ENCODE data around the gene MLYCD. TPM values are rescaled to one million over a fixed set of nuclear protein-coding genes. Genes with fewer than 3 reads are reported as not detected.

Gene MLYCD
- total RNA-seq, 2 experiments from 2014 or later, result 4.2 to 4.3 TPM

DNA sequence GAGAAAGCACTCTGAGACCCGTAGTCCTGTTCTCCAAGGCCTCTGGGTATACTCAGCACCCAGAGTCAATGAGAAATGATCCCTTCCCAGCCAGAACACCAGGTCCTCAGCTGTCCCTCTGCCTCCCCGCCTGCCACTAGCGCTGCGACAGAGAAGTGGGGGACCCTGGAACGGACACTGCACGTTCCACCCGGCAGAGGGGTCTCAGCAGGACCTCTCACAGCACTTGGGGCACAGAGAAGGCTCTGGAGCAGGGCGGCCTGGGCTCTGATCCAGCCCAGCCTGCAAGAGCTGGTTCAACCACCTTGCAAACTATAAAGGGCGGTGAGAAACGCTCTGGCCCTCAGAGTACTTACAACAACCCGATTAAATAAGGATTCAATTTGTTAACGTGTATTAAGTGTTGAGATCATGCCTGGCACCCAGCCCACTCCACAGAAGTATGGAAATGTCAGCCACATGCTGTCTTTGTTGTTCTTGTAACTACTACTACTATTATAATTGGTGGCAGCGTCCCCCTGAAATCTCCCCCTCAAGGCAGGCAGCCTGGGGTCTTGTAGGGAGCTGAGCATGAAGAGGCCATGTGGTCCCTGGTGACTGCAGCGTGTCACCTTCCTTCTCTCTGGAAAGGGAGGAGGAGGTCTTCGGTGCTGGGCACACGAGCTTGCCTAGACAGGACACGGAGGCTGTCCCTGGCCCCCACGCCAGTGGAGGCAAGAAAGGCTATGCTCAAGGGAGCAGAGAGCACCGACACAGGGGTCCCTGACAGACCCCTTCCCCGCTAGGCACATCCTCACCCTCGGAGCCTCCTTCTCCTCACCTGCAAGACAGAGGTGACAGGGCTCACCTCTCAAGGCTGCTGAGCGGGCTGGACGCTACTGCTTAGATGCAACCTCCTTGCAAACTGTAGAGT, 56.6 kb downstream of the MLYCD start:
- Mint-ChIP-seq H3K36me3 (ENCODE audit: low read depth) (no peaks in the 10 kb centered on the region), H3K27ac (no peak overlapping the region), H3K4me1 (ENCODE audit: low read depth) (peaks cover 11% of the 10 kb centered on the region), H3K9me3 (ENCODE audit: insufficient read depth) (no peaks in the 10 kb centered on the region), H3K4me3 (no peak overlapping the region), H3K27me3 (ENCODE audit: low read depth) (peaks cover 5% of the 10 kb centered on the region)
- DNase-seq (no peak), ATAC-seq (no peak)
- POLR2A ChIA-PET, result no interaction called here
- CTCF ChIA-PET, result interaction anchor here (0.8 to 4.4 kb wide), 4 partner anchors 103 to 231 kb away, joined by 3 to 32 read pairs (median 10); partner anchors contain the start of gene TAF1C

DNA sequence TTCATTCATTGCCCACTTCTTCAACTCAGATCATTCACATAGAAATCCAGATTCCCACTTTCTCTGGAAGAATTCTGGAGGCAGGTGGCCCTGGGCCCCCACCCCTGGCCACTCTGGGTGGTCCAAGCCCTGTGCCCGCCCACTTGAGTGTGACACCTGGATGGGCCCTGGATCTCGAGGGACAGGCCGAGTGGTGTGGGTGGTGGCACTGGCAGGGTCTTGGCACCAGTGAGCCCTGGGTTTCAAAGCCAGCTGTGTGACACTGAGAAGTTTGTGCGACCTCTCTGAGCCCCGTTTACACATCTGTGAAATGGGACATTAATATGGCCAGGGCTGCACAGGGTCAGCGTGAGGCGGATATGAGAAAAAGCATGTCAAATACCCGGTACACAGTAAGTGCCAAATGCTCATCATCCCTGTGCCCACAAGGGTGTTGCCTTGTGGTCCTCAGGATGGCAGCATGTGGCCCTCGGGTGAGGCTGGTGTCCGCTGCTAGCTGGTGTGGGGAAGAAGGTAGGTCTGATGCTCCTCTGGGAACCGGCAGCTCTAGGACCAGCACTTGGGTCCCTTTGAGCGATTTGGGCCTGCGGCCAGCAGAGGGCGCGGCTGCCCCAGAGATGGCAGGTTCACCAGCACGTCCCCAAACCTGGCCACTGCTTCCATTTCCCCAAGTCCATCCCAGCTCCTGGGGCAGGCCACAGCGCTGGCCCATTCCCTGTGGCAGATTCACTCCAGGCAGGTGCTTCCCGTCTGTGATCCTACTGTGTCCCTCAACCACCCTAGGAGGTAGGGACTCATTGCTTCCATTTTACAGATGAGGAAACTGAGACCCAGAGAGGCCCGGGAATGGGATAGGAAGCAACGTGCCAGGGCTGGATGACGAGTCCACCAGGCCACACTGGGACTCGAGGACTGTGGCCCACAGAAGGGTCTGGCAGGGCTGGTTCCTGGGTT, 57.7 kb downstream of the MLYCD start:
- ChIA-PET POLR2A (interaction anchor here (1.2 kb wide), 1 partner anchor 230 kb away, joined by 5 read pairs; the partner anchor contains the start of gene TAF1C), CTCF (interaction anchor here (0.8 to 4.4 kb wide), 11 partner anchors 20 to 231 kb away, joined by 3 to 32 read pairs (median 4); no protein-coding TSS in a partner anchor)
- Mint-ChIP-seq H3K36me3 (ENCODE audit: low read depth) (no peaks in the 10 kb centered on the region), H3K27me3 (ENCODE audit: low read depth) (peaks cover 5% of the 10 kb centered on the region), H3K9me3 (ENCODE audit: insufficient read depth) (no peaks in the 10 kb centered on the region), H3K4me3 (no peak overlapping the region), H3K27ac (no peak overlapping the region), H3K4me1 (ENCODE audit: low read depth) (peaks cover 11% of the 10 kb centered on the region)
- DNase-seq (peak; percentile 82), ATAC-seq (peak; percentile 59)

DNA sequence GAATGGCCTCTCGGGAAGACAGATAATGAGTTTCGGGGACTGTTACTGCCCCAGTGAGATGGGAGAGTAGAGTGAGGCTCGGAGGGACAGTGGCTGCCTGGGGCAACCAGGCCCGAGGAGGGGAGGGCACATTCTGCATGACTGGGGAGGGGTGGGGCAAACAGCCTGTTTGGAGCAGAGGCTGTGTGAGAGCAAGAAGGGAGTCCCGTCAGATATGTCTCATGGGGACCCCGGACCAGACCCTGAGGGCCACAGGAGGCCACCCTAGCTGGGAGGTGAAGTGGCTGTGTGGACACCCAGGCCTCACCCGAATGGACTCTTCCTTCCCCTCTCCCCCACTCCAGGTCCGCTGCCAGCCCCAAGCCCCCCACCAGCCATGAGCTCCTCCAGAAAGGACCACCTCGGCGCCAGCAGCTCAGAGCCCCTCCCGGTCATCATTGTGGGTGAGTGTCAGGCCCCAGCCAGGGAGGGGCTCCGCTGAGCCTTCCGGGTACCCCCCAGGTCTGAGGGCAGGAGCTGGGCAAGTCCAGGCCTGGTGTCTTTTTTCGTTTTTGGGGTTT, 58.5 kb downstream of the MLYCD start:
- DNase-seq (no peak), ATAC-seq (no peak)
- ChIA-PET CTCF (interaction anchor here (0.6 to 4.4 kb wide), 12 partner anchors 56 to 230 kb away, joined by 3 to 32 read pairs (median 4); partner anchors contain the start of gene TAF1C), POLR2A (interaction anchor here (0.6 to 1.2 kb wide), 2 partner anchors 141 to 230 kb away, joined by 4 to 5 read pairs; partner anchors contain the start of gene TAF1C)
- Mint-ChIP-seq H3K4me1 (ENCODE audit: low read depth) (peaks cover 11% of the 10 kb centered on the region), H3K27me3 (ENCODE audit: low read depth) (peaks cover 5% of the 10 kb centered on the region), H3K36me3 (ENCODE audit: low read depth) (no peaks in the 10 kb centered on the region), H3K4me3 (no peak overlapping the region), H3K9me3 (ENCODE audit: insufficient read depth) (no peaks in the 10 kb centered on the region), H3K27ac (no peak overlapping the region)

DNA sequence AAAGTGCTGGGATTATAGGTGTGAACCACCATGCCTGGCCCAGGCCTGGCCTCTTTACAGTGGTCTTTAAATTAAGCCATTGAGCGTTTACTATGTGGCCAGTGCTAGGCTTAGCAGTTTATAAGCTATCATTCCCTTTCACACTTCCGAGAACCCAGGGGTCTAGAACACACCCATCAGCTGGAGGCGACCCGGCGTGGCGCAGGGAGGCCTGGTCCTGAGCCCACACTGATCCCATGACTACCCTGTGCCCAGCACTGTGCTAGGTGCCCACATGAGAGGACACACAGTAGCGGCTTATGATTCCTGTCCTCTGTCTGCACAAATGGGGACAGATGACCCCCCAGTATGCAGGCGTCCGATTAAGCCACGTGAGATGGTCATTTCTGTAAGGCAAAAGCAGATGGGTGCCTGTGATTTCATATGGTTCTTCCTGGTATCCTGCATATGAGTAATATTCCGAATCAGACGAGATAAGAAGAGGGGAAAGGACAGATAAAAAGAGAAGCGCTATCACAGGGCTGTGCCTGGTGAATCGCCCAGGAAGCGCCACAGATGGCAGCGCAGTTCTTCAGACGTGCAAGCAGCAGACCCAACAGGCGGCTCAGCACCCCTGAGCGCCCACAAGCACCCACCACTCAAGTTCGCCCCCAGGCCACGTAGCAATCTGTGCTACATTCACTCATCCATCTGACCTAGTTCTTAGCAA, 59.4 kb downstream of the MLYCD start:
- no peaks in the 10 kb centered on the region for H3K36me3 Mint-ChIP-seq (ENCODE audit: low read depth)
- ATAC-seq (no peak), DNase-seq (no peak)
- no peaks in the 10 kb centered on the region for H3K9me3 Mint-ChIP-seq (ENCODE audit: insufficient read depth)
- H3K27me3 Mint-ChIP-seq (ENCODE audit: low read depth), result peaks cover 5% of the 10 kb centered on the region
- no peak overlapping the region for H3K4me3 Mint-ChIP-seq
- ChIA-PET CTCF (interaction anchor here (0.6 to 4.4 kb wide), 3 partner anchors 85 to 228 kb away, joined by 3 to 32 read pairs (median 8); partner anchors contain the start of gene TAF1C), POLR2A (interaction anchor here (0.6 to 1.2 kb wide), 2 partner anchors 141 to 229 kb away, joined by 4 to 5 read pairs; partner anchors contain the start of gene TAF1C)
- H3K27ac Mint-ChIP-seq, result no peak overlapping the region
- H3K4me1 Mint-ChIP-seq (ENCODE audit: low read depth), result peaks cover 9% of the 10 kb centered on the region

DNA sequence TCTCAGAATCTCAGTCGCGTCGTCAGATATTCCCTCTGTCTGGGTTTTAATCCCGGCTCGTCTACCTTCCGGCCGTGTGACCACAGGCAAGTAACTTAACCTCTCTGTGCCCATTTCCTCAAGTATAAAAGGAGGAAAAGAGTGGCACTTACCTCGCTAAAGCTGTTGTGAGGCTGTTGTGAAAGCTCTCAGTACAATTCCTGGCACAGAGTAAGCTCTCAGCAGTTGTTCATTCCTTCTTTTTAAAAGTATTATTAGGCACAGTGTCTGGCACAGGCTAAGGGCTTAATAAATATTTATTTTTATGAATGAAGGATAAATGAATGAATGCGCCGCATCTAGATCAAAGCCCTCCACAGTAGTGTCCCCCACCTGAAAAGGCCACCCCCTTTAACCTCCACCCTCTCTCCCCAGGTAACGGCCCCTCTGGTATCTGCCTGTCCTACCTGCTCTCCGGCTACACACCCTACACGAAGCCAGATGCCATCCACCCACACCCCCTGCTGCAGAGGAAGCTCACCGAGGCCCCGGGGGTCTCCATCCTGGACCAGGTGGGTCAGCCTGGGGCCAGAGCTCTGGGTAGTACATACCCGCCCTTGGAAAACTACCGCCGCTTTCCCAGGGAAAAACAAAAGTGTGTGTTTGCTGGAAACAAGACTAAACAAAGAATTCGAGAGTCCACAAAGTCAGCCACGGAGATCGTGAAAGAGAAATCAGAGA, 60.1 kb downstream of the MLYCD start:
- POLR2A ChIA-PET, result no interaction called here

DNA sequence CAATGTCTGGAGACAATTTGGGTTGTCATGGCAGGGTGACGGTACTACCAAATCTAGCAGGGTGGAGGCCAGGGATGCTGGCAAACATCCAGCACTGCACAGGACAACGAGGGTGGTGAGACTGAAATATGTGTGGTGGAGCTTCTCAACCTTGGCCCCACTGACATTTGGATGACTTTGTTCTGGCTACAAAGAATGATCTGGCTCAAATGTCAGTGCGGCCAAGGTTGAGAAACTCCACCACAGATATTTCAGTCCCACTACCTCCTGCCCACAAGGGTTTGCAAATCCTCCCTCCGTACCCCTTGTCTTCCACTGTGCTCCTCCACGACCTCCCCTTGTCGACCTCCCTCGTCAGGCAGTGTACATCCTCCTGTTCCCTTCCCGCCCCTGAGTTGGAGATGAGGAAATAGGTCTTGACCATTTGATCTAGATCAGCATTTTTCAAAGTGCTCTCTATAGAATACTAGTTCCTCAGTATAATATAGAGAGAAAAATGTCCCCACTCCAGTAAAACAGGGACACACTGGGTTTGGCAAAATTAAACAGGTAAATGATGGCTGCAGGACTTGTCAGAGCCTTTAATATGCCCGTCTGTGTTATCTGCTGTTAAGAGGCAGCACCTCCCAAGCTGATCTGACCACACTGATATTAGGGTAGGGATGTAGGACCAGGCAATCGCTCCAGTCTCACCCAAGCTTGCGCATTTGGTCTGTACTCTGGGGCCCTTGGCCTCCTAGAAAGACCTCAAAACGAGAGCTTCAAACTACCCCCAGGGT, 60.9 kb downstream of the MLYCD start:
- H3K9me3 Mint-ChIP-seq (ENCODE audit: insufficient read depth), result no peaks in the 10 kb centered on the region

More for the DNA sequence above, 60.1 kb downstream of the MLYCD start:
- no peaks in the 10 kb centered on the region for H3K36me3 Mint-ChIP-seq (ENCODE audit: low read depth)
- no peak for DNase-seq
- CTCF ChIA-PET, result interaction anchor here (4.4 kb wide), 1 partner anchor 107 kb away, joined by 32 read pairs; no protein-coding TSS in a partner anchor
- peaks cover 3% of the 10 kb centered on the region for H3K27me3 Mint-ChIP-seq (ENCODE audit: low read depth)
- no peak overlapping the region for H3K4me3 Mint-ChIP-seq
- ATAC-seq, result no peak
- H3K9me3 Mint-ChIP-seq (ENCODE audit: insufficient read depth), result no peaks in the 10 kb centered on the region
- peaks cover 6% of the 10 kb centered on the region for H3K4me1 Mint-ChIP-seq (ENCODE audit: low read depth)
- no peak overlapping the region for H3K27ac Mint-ChIP-seq

DNA sequence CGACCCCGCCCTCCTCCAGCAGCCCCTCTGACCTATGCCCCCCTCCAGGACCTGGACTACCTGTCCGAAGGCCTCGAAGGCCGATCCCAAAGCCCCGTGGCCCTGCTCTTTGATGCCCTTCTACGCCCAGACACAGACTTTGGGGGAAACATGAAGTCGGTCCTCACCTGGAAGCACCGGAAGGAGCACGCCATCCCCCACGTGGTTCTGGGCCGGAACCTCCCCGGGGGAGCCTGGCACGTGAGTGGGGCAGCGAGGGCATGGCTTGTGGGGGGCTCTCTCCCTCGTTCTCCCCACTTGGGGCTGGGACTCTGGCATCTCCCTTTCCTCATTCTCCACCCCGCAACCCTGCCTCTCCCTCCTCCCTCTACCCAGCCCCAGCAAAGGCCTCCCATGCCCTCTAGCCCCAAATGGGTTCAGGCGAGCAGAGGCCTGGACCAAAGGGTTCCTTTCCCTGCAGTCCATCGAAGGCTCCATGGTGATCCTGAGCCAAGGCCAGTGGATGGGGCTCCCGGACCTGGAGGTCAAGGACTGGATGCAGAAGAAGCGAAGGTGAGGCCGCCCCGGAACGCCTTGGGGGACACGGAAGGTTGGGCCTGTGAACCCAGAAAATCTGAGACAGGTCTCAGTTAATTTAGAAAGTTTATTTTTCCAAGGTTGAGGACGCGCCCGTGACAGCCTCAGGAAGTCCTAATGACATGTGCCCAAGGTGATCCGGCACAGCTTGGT, 61.8 kb downstream of the MLYCD start:
- no peak for ATAC-seq
- Mint-ChIP-seq H3K36me3 (ENCODE audit: low read depth) (no peaks in the 10 kb centered on the region), H3K27ac (no peak overlapping the region)

More for the DNA sequence above, 60.9 kb downstream of the MLYCD start:
- no peak overlapping the region for H3K4me3 Mint-ChIP-seq
- H3K27ac Mint-ChIP-seq, result no peak overlapping the region
- H3K27me3 Mint-ChIP-seq (ENCODE audit: low read depth), result no peaks in the 10 kb centered on the region
- ChIA-PET CTCF (interaction anchor here (4.4 kb wide), 1 partner anchor 106 kb away, joined by 32 read pairs; no protein-coding TSS in a partner anchor), POLR2A (no interaction called here)
- H3K36me3 Mint-ChIP-seq (ENCODE audit: low read depth), result no peaks in the 10 kb centered on the region
- ATAC-seq (no peak), DNase-seq (no peak)
- H3K4me1 Mint-ChIP-seq (ENCODE audit: low read depth), result peaks cover 2% of the 10 kb centered on the region

DNA sequence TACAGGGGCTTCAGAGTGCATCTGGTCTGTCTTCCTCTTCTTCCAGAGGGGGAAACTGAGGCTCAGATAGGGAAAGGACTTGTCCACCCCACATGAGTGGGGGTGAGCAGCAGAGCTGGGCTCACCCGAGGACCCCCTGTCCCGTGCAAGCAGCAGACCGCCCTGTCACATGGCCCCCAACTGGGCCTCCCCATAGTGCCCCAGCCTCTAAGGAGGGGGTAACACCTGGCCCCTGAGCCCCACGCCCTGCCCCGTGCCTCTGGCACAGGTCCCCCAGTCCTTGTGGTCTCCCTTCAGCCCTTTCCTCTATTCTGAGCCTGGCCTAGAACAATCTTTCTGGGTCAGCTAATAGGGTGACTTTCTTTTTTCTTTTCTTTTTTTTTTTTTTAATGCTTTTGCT, 62.7 kb downstream of the MLYCD start:
- ChIA-PET CTCF (interaction anchor here (2.3 kb wide), 1 partner anchor 105 kb away, joined by 9 read pairs; no protein-coding TSS in a partner anchor), POLR2A (no interaction called here)
- Mint-ChIP-seq H3K9me3 (ENCODE audit: insufficient read depth) (no peaks in the 10 kb centered on the region), H3K4me1 (ENCODE audit: low read depth) (peaks cover 2% of the 10 kb centered on the region), H3K36me3 (ENCODE audit: low read depth) (no peaks in the 10 kb centered on the region), H3K27me3 (ENCODE audit: low read depth) (no peaks in the 10 kb centered on the region), H3K27ac (no peak overlapping the region), H3K4me3 (no peak overlapping the region)
- no peak for ATAC-seq
- DNase-seq, result no peak

More for the DNA sequence above, 61.8 kb downstream of the MLYCD start:
- Mint-ChIP-seq H3K27me3 (ENCODE audit: low read depth) (no peaks in the 10 kb centered on the region), H3K9me3 (ENCODE audit: insufficient read depth) (no peaks in the 10 kb centered on the region), H3K4me3 (no peak overlapping the region), H3K4me1 (ENCODE audit: low read depth) (peaks cover 2% of the 10 kb centered on the region)
- no peak for DNase-seq
- POLR2A ChIA-PET, result no interaction called here
- CTCF ChIA-PET, result no interaction called here

DNA sequence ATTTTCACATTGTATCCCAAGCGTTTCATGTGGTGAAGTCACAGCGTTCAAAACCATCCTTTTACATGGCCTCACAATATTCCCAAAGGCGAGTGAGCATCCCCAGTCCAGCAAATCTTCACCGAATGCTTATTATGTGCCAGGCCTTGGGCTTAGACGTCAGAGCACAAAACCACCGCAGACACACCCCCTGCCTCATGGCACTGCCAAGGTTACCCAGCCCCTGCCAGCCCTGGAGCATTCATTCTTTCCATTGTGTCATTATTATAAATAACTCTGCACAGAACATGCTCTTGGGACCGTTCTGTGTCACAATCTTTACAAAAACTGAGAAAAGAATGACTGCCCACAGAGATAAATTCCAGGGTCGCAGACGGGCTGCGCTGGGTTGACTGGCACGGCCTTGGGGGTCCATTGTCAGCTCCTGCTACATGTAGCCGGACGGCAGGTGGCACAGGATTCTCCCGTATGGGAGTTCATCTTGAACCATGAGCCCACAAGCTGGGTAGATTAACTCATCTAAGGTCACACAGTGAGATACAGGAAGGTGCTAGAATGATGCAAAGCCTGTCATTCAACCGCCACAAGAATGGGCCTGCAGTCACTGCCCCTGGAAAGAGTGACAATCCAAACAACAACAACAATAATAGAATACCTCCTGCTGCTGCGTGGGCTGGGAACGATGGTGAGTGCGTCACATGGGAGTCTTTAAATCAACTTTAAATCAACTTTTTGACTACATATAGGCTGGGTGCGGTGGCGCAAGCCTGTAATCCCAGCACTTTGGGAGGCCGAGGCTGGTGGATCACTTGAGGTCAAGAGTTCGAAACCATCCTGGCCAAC, 64.6 kb downstream of the MLYCD start:
- ChIA-PET POLR2A (no interaction called here), CTCF (interaction anchor here (1.7 to 2.3 kb wide), 2 partner anchors 102 to 103 kb away, joined by 9 to 12 read pairs; no protein-coding TSS in a partner anchor)
- no peaks in the 10 kb centered on the region for H3K36me3 Mint-ChIP-seq (ENCODE audit: low read depth)
- peaks cover 2% of the 10 kb centered on the region for H3K4me1 Mint-ChIP-seq (ENCODE audit: low read depth)
- no peak for DNase-seq
- no peak overlapping the region for H3K4me3 Mint-ChIP-seq
- H3K27ac Mint-ChIP-seq, result no peak overlapping the region
- no peak for ATAC-seq
- H3K9me3 Mint-ChIP-seq (ENCODE audit: insufficient read depth), result no peaks in the 10 kb centered on the region
- peaks cover 4% of the 10 kb centered on the region for H3K27me3 Mint-ChIP-seq (ENCODE audit: low read depth)

Data from activated CD8-positive, alpha-beta T cell treated with anti-CD3 and anti-CD28 coated beads, Interleukin-2, amount 10 ng/mL, durations not matched to agents 7 days and 5 days (primary cell).